KMS-11 (cell line): ENCODE data around the gene MGME1.

ENCODE experiments used
- H2AFZ ChIP-seq: fragments of 200-600 bp; sonication (generic); 2 replicates; pipeline ENCODE4 v1.6.1; 2016; ENCODE audit warnings: antibody characterized with exemption, mixed run types, low read depth
- H3K27ac ChIP-seq: fragments of 200-600 bp; sonication (generic); 2 replicates; pipeline ENCODE4 v1.6.1; 2016; ENCODE audit warnings: mild to moderate bottlenecking, mixed run types
- H3K27me3 ChIP-seq: fragments of 200-600 bp; sonication (generic); 2 replicates; pipeline ENCODE4 v1.6.1; 2017; ENCODE audit warnings: mild to moderate bottlenecking, low read depth, mixed run types, moderate library complexity; ENCODE audit not compliant: insufficient read depth
- H3K36me3 ChIP-seq: fragments of 200-600 bp; sonication (generic); 2 replicates; pipeline ENCODE4 v1.6.1; 2017; ENCODE audit warnings: mild to moderate bottlenecking, mixed run types; ENCODE audit not compliant: insufficient read depth
- H3K4me1 ChIP-seq: fragments of 200-600 bp; sonication (generic); 2 replicates; pipeline ENCODE4 v1.6.1; 2016; ENCODE audit warnings: mild to moderate bottlenecking, low read depth, mixed run types; ENCODE audit not compliant: poor library complexity, severe bottlenecking
- H3K4me2 ChIP-seq: fragments of 200-600 bp; sonication (generic); 2 replicates; pipeline ENCODE4 v1.7.0; 2016; ENCODE audit warnings: mild to moderate bottlenecking, mixed run types
- H3K4me3 ChIP-seq: fragments of 200-600 bp; sonication (generic); IDR thresholded peaks from 2 replicates; pipeline ENCODE4 v1.6.1; 2017; ENCODE audit warnings: low read depth, low read length, mixed read lengths; ENCODE audit not compliant: insufficient read depth
- H3K79me2 ChIP-seq: fragments of 200-600 bp; sonication (generic); 2 replicates; pipeline ENCODE4 v1.6.1; 2016; ENCODE audit warnings: low read depth, mixed run types; ENCODE audit not compliant: insufficient read depth
- H3K9ac ChIP-seq: fragments of 200-600 bp; sonication (generic); 2 replicates; pipeline ENCODE4 v1.6.1; 2016; ENCODE audit warnings: mild to moderate bottlenecking, mixed run types
- H4K20me1 ChIP-seq: fragments of 200-600 bp; sonication (generic); 2 replicates; pipeline ENCODE4 v1.6.1; 2016; ENCODE audit warnings: mild to moderate bottlenecking, mixed run types; ENCODE audit not compliant: insufficient read depth
- CTCF ChIP-seq: fragments of 200-600 bp; sonication (generic); conservative IDR thresholded peaks from 2 replicates; pipeline ENCODE4 v1.6.1; 2017; ENCODE audit warnings: low read depth, mild to moderate bottlenecking, antibody characterized with exemption, low read length, moderate library complexity, mixed read lengths

MGME1 gene

DNA sequence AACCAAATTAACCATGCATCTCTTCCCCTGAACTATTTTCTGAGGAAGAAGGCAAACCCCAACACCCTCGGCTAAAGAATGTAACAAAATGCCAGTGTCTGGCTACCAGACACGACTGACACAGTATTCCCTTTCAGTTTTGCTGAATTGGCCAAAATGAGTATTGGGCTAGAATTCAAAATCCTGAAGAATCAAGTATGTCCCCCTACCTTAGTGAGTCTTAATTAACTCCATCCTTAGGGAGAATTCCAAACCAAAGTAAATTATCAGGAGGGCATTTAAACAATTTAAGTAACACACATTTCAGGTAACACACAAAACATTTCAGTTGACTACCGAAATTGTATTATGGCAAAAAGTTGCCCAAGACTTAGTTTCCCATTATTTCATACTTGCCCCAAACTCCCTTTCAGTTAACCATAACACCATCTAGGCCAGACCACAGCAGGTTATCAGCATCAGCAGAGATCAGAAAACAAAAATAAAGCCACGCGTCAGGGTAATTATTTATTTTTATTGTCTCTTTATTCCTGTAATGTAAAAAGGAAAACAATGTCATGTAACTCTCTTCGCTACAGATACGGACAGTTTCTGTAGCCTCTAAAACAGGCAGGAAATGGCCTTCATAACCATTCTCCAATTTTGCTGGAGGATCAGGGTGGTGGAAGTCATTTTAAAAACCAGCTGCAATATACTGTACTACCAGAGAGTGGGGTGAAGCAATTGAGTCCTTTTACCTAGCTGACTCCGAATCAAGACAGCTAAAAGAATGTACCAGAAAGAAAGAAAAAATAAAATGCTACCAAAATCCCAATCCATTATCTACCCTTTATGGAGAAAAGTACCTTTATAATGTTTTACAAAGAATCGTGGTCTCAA, 2.1 kb upstream of the MGME1 start:
- TF ChIP-seq CTCF: no peak
- Histone ChIP-seq H3K27ac (peak overlapping the region; percentile 97), H3K4me3 (no peak overlapping the region), H2AFZ (no peak overlapping the region), H3K27me3 (no peaks in the 10 kb centered on the region), H3K79me2 (peaks cover 95% of the 10 kb centered on the region), H4K20me1 (peaks cover 56% of the 10 kb centered on the region), H3K36me3 (no peaks in the 10 kb centered on the region), H3K4me1 (peaks cover 57% of the 10 kb centered on the region), H3K4me2 (peak overlapping the region; percentile 77), H3K9ac (peak overlapping the region; percentile 99)

DNA sequence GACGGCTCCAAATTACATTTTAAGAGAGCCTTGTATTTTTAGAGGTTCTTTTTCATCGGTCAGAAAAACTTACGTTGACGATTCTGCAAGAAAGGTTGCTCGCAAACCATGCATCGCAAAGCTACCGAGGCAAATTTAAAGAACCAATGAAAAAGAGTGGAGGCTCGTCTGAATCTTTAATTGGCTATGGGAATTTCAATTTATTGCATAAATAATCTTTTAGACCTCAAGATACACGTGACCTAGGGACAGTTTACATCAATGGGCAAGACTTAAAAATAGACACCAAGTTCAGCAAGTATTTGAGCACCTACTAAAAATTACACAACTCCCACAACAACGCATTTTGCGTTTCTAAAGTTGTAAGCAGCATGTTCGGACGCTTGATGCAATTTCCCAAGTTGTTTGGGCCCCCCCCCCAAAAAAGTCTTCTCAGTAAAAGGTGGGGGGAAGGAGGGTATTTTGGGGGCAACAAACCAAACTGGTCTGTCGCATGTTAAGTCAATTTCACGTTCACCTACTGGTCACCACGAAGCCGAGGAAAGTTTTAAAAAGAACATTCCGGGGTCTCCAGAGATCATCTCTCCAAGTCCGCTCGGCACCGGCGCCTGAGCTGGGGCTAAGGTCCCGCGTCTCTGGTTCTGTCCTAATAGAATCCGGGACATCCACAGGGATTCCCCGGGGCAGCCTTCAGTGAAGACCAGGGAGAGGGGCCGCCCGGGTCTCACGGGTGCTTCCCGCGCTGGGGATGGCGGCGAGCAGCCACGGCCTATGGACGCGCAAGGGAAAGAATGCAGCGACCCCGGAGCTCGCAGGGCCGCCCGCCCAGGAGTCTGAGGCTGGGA, 1.1 kb upstream of the MGME1 start:
- peaks cover 47% of the 10 kb centered on the region for H4K20me1 ChIP-seq
- H3K27me3 ChIP-seq: no peaks in the 10 kb centered on the region
- peak overlapping the region; percentile 10; the same call in 1 of the 2 replicates for H2AFZ ChIP-seq
- peak overlapping the region; percentile 99 for H3K9ac ChIP-seq
- H3K36me3 ChIP-seq: no peaks in the 10 kb centered on the region
- H3K79me2 ChIP-seq: peaks cover 95% of the 10 kb centered on the region
- peak overlapping the region; percentile 97 for H3K27ac ChIP-seq
- peak overlapping the region; percentile 77 for H3K4me2 ChIP-seq
- no peak overlapping the region for H3K4me3 ChIP-seq
- TF ChIP-seq CTCF: no peak
- H3K4me1 ChIP-seq: peaks cover 58% of the 10 kb centered on the region

- Histone ChIP-seq H3K36me3 (no peaks in the 10 kb centered on the region), H3K4me3 (no peak overlapping the region), H3K79me2 (peaks cover 91% of the 10 kb centered on the region), H3K9ac (peak overlapping the region; percentile 99), H4K20me1 (peaks cover 31% of the 10 kb centered on the region), H3K4me2 (peak overlapping the region; percentile 81; the same call in 1 of the 2 replicates), H3K27me3 (no peaks in the 10 kb centered on the region), H3K27ac (peak overlapping the region; percentile 97), H3K4me1 (peaks cover 43% of the 10 kb centered on the region), H2AFZ (peak overlapping the region; percentile 61; the same call in 1 of the 2 replicates)
- no peak for TF ChIP-seq CTCF
These were observed 563 bp downstream of the MGME1 start for GRCh38 chr20:17969278-17969883.

GRCh38 chr20:17969884-17970409, 1.1 kb downstream of the MGME1 start:
- Histone ChIP-seq H3K4me2 (peak overlapping the region; percentile 81), H3K9ac (peak overlapping the region; percentile 99), H3K27ac (peak overlapping the region; percentile 97), H3K4me3 (no peak overlapping the region), H3K36me3 (no peaks in the 10 kb centered on the region), H4K20me1 (peaks cover 26% of the 10 kb centered on the region), H3K27me3 (no peaks in the 10 kb centered on the region), H2AFZ (peak overlapping the region; percentile 61; the same call in 1 of the 2 replicates), H3K4me1 (peaks cover 37% of the 10 kb centered on the region), H3K79me2 (peaks cover 85% of the 10 kb centered on the region)
- no peak for TF ChIP-seq CTCF
